BLaER1 treated with 17β-estradiol and CSF1 and Interleukin-3, amounts not matched to agents 10 nM and 100 nM (cell line): ENCODE measurements around the gene HTR3B.
"Not testable (repeated sequence)": the region's sequence is repeated elsewhere in the genome, so short reads cannot be mapped to it uniquely, and the experiment has no call there.

Experiments
- H3K27ac ChIP-seq, 11 experiments: shearing (Covaris generic); formaldehyde crosslinking; 2 replicates each; pipeline ENCODE4 v1.8.1; 2022
- H3K27me3 ChIP-seq, 11 experiments: shearing (Covaris generic); formaldehyde crosslinking; 2 replicates each; pipeline ENCODE4 v1.8.1; 2022
- H3K36me3 ChIP-seq, 11 experiments: shearing (Covaris generic); formaldehyde crosslinking; 2 replicates each; pipeline ENCODE4 v1.8.1; 2022
- H3K4me1 ChIP-seq, 10 experiments: shearing (Covaris generic); formaldehyde crosslinking; 2 replicates each; pipeline ENCODE4 v1.8.1; 2022
- H3K4me2 ChIP-seq, 11 experiments: shearing (Covaris generic); formaldehyde crosslinking; 2 replicates each; pipeline ENCODE4 v1.8.1; 2022
- H3K4me3 ChIP-seq, 10 experiments: shearing (Covaris generic); formaldehyde crosslinking; 2 replicates each; pipeline ENCODE4 v1.8.1; 2022
- H3K9ac ChIP-seq, 11 experiments: shearing (Covaris generic); formaldehyde crosslinking; 2 replicates each; pipeline ENCODE4 v1.8.1; 2022
- H3K9me3 ChIP-seq, 11 experiments: shearing (Covaris generic); formaldehyde crosslinking; replicated peaks in 1 of 11; 2 replicates each; pipeline ENCODE4 v1.8.1; 2022
- H4K20me1 ChIP-seq, 11 experiments: shearing (Covaris generic); formaldehyde crosslinking; 2 replicates each; pipeline ENCODE4 v1.8.1; 2022
- Cebpa-rat ChIP-seq, 11 experiments: shearing (Covaris generic); IDR thresholded peaks; 2 replicates each; pipeline ENCODE4 v1.8.1; 2022

Gene HTR3B

DNA sequence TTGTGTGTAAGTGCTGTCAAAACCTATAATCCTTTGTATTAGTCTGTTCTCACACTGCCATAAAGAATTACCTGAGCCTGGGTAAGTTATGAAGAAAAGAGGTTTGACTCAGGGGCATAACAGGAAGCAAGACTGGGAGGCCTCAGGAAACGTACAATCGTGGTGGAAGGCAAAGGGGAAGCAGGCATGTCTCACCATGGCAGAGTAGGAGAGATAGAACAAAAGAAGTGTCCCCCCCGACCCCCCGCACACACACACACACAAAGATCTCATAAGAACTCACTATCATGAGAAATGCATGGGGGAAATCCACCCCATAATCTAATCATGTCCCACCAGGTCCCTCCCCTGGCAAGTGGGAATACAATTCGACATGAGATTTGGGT lies 26.9 kb upstream of the HTR3B start:
- H4K20me1 ChIP-seq, result no peaks in the 10 kb centered on the region; a peak in 2 of 22 replicates
- H3K9ac ChIP-seq, result peak overlapping the region in 1 of 11 experiments; percentile 24; a peak in 1 of 22 replicates
- H3K27me3 ChIP-seq, result no peaks in the 10 kb centered on the region
- peaks cover 0 to 28% (median 19%) of the 10 kb centered on the region in 11 experiments; a peak in 19 of 22 replicates for H3K9me3 ChIP-seq
- no peaks in the 10 kb centered on the region for H3K36me3 ChIP-seq
- peaks cover 46 to 51% (median 49%) of the 10 kb centered on the region in 10 experiments for H3K4me1 ChIP-seq
- TF ChIP-seq Cebpa-rat (IDR thresholded peaks at IDR 0.05), result no peak
- H3K4me2 ChIP-seq, result peak overlapping the region; percentile 59 to 89 (median 86)
- peak overlapping the region in 5 of 10 experiments; percentile 6 to 36 (median 25); a peak in 2 of 20 replicates for H3K4me3 ChIP-seq
- H3K27ac ChIP-seq, result peak overlapping the region in 10 of 11 experiments; percentile 6 to 92 (median 51); a peak in 16 of 22 replicates

- H3K9me3 ChIP-seq, result peaks cover 0 to 28% (median 19%) of the 10 kb centered on the region in 11 experiments; a peak in 19 of 22 replicates
- H3K27me3 ChIP-seq, H3K36me3 ChIP-seq, H4K20me1 ChIP-seq, H3K9ac ChIP-seq, H3K27ac ChIP-seq, H3K4me3 ChIP-seq, H3K4me2 ChIP-seq: not testable (repeated sequence)
- H3K4me1 ChIP-seq, result peaks cover 28 to 33% (median 32%) of the 10 kb centered on the region in 10 experiments
These were observed 25.1 kb upstream of the HTR3B start for GRCh38 chr11:113879446-113879845.

- Histone ChIP-seq H3K4me3 (no peak overlapping the region), H3K27ac (no peak overlapping the region), H4K20me1 (no peaks in the 10 kb centered on the region), H3K27me3 (no peaks in the 10 kb centered on the region), H3K4me2 (no peak overlapping the region), H3K9me3 (peaks cover 0 to 28% (median 19%) of the 10 kb centered on the region in 11 experiments; a peak in 19 of 22 replicates), H3K36me3 (no peaks in the 10 kb centered on the region), H3K4me1 (peaks cover 26 to 31% (median 29%) of the 10 kb centered on the region in 10 experiments), H3K9ac (no peak overlapping the region)
- TF ChIP-seq Cebpa-rat (IDR thresholded peaks at IDR 0.05), result no peak
These were observed 23.6 kb upstream of the HTR3B start for GRCh38 chr11:113880971-113881370.

DNA sequence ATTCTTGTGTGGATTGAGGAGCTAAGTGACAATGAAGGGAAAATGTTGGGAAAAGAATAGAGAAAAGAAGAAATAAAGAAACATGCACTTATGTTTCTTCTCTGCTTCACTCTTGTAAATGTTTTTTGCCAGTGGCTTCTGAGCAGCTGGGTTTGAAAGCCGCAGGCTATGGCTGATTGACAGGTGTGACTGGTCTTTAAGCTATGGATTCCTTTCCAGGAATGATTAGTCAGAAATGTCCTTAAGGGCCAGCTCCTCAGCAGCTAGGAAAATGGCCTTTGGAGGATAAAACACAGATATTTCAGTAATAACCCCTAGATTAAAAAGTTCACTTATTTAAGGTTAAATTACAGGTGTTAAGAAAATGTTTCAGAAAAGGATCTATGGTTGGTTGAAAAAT lies 22.7 kb upstream of the HTR3B start:
- Histone ChIP-seq H3K4me2 (no peak overlapping the region), H3K9me3 (peaks cover 0 to 28% (median 19%) of the 10 kb centered on the region in 11 experiments; a peak in 19 of 22 replicates), H4K20me1 (no peaks in the 10 kb centered on the region)

DNA sequence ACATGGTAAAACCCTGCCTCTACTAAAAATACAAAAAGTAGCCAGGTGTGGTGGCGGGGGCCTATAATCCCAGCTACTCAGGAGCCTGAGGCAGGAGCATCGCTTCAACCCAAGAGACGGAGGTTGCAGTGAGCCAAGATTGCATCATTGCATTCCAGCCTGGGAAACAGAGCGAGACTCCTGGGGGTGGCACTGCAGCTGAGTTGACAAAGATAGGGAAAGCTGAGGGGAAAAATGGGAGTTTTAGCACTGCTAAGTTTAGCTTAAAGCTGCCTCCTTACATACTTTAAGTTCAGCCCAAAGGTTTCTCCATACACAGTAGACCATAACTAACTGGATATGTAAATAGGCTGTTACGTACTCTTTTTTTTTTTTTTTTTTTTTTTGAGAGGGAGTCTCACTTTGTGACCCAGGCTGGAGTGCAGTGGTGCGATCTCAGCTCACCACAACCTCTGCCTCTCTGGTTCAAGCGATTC lies 20.2 kb upstream of the HTR3B start:
- no peaks in the 10 kb centered on the region for H3K27me3 ChIP-seq
- H3K27ac ChIP-seq, result no peak overlapping the region
- H3K4me2 ChIP-seq, result no peak overlapping the region
- no peak for TF ChIP-seq Cebpa-rat (IDR thresholded peaks at IDR 0.05)
- peaks cover 0 to 5% (median 4%) of the 10 kb centered on the region in 11 experiments; a peak in 19 of 22 replicates for H3K9me3 ChIP-seq
- H3K4me3 ChIP-seq, result no peak overlapping the region
- H3K36me3 ChIP-seq, result no peaks in the 10 kb centered on the region
- no peaks in the 10 kb centered on the region for H3K4me1 ChIP-seq
- no peak overlapping the region for H3K9ac ChIP-seq
- H4K20me1 ChIP-seq, result no peaks in the 10 kb centered on the region

More for the DNA sequence above, 22.7 kb upstream of the HTR3B start:
- Histone ChIP-seq H3K4me1 (peaks cover 17 to 22% (median 21%) of the 10 kb centered on the region in 10 experiments), H3K36me3 (no peaks in the 10 kb centered on the region), H3K27ac (no peak overlapping the region), H3K27me3 (no peaks in the 10 kb centered on the region), H3K9ac (no peak overlapping the region), H3K4me3 (no peak overlapping the region)
- TF ChIP-seq Cebpa-rat (IDR thresholded peaks at IDR 0.05), result no peak

GRCh38 chr11:113885897-113886296 lies 18.7 kb upstream of the HTR3B start:
- no peaks in the 10 kb centered on the region for H3K4me1 ChIP-seq
- H3K36me3 ChIP-seq, result no peaks in the 10 kb centered on the region
- TF ChIP-seq Cebpa-rat (IDR thresholded peaks at IDR 0.05), result no peak
- no peak overlapping the region for H3K27ac ChIP-seq
- no peaks in the 10 kb centered on the region for H3K27me3 ChIP-seq
- no peak overlapping the region for H3K4me3 ChIP-seq
- H3K4me2 ChIP-seq, result no peak overlapping the region
- no peaks in the 10 kb centered on the region for H3K9me3 ChIP-seq
- H3K9ac ChIP-seq, result no peak overlapping the region
- no peaks in the 10 kb centered on the region for H4K20me1 ChIP-seq

GRCh38 chr11:113888848-113889247 lies 15.7 kb upstream of the HTR3B start:
- no peak overlapping the region for H3K4me2 ChIP-seq
- no peaks in the 10 kb centered on the region for H3K9me3 ChIP-seq
- no peaks in the 10 kb centered on the region for H3K4me1 ChIP-seq
- H3K27me3 ChIP-seq, result no peaks in the 10 kb centered on the region
- no peak for TF ChIP-seq Cebpa-rat (IDR thresholded peaks at IDR 0.05)
- H3K4me3 ChIP-seq, result no peak overlapping the region
- H3K36me3 ChIP-seq, result no peaks in the 10 kb centered on the region
- no peaks in the 10 kb centered on the region for H4K20me1 ChIP-seq
- no peak overlapping the region for H3K9ac ChIP-seq
- no peak overlapping the region for H3K27ac ChIP-seq

DNA sequence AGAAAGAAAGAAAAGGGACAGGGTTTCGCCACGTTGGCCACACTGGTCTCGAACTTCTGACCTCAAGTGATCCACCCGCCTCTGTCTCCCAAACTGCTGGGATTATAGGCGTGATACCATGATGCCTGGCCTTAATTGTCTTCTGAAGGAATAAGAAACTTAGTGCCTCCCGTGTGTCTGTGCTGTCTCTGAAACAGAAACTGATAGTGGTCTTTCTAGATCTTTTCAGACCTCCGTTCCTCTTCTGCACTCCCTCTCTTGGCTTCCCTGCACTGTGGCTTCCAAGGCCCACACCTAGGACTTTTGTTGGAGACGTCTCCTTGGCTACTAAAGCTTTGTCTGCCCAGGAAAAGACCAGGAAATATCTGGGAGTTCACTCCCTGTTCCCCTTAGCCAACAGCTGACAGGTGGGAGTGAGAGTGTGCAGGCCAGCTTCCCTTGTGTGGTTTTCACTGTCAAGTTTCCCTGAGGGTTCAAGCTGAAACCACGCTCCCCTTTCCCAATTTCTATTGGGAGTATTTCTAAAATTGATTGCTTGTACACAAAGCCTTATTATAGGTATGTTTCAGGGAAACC lies 10.1 kb upstream of the HTR3B start:
- H3K4me3 ChIP-seq, result no peak overlapping the region

GRCh38 chr11:113895367-113896155 lies 9.0 kb upstream of the HTR3B start:
- Histone ChIP-seq H3K4me2 (no peak overlapping the region), H3K36me3 (no peaks in the 10 kb centered on the region), H3K9ac (no peak overlapping the region), H3K9me3 (no peaks in the 10 kb centered on the region), H4K20me1 (no peaks in the 10 kb centered on the region), H3K4me1 (peaks cover 0 to 5% (median 4%) of the 10 kb centered on the region in 10 experiments; a peak in 7 of 20 replicates), H3K27ac (no peak overlapping the region), H3K4me3 (no peak overlapping the region), H3K27me3 (no peaks in the 10 kb centered on the region)
- TF ChIP-seq Cebpa-rat (IDR thresholded peaks at IDR 0.05), result no peak

More for the DNA sequence above, 10.1 kb upstream of the HTR3B start:
- TF ChIP-seq Cebpa-rat (IDR thresholded peaks at IDR 0.05), result no peak
- Histone ChIP-seq H3K4me1 (peaks cover 0 to 5% (median 4%) of the 10 kb centered on the region in 10 experiments; a peak in 7 of 20 replicates), H4K20me1 (no peaks in the 10 kb centered on the region), H3K27me3 (no peaks in the 10 kb centered on the region), H3K9me3 (no peaks in the 10 kb centered on the region), H3K36me3 (no peaks in the 10 kb centered on the region), H3K4me2 (peak overlapping the region in 4 of 11 experiments; percentile 16 to 42 (median 23); a peak in 5 of 22 replicates), H3K9ac (peak overlapping the region in 2 of 11 experiments; percentile 37; a peak in 2 of 22 replicates), H3K27ac (no peak overlapping the region)
